K562 (cell line): ENCODE results near the gene IDNK. TPM values are rescaled to one million over a fixed set of nuclear protein-coding genes. Genes with fewer than 3 reads are reported as not detected.

Source experiments
- ATAC-seq: fragments of 200-7000 bp; cut with Tn5 transposase; 3 replicates; pipeline ENCODE4 v1.9.1; 2020; ENCODE audit warnings: moderate library complexity
- BruUV-seq: library from RNA; stranded (reverse); fragments of 400-500 nt; replicated peaks from 2 replicates; lab custom pipeline; 2021; lab: Mats Ljungman, UMichigan
- CTCF ChIA-PET: fragments of 300-600 bp; formaldehyde crosslinking; extraction: SDS; loops from one replicate; lab custom pipeline; 2021; ENCODE audit warnings: low intra/inter-chr PET ratio; lab: Yijun Ruan, JAX
- POLR2A ChIA-PET: fragments of 300-600, 350-650 bp; sonication (Branson Sonifier 250); formaldehyde crosslinking; extraction: SDS; loops from one replicate; lab custom pipeline; 2021; ENCODE audit warnings: antibody characterized with exemption, inconsistent platforms; lab: Yijun Ruan, JAX
- DNase-seq, 4 experiments: peaks; one replicate each; pipeline versions ENCODE4 v3.0.0 to v3.0.0-alpha.2; 2011 to 2018; ENCODE audit warnings: low spot score in 3 of 4, mixed read lengths in 3 of 4; ENCODE audit errors: extremely low read depth in 1 of 4
- FAIRE-seq: peaks from 2 replicates; lab custom pipeline; 2011; peaks lifted over from hg19 to GRCh38; lab: Jason Lieb, UNC
- H2AFZ ChIP-seq: 2 replicates; pipeline ENCODE4 v1.6.0; 2011; ENCODE audit warnings: low read depth, low read length, control low read depth, inconsistent platforms
- H3K27ac ChIP-seq: fragments of 200-600 bp; 3 replicates; pipeline ENCODE4 v1.8.0; 2011; ENCODE audit warnings: low read depth, mild to moderate bottlenecking, control low read depth, inconsistent platforms, low read length, moderate library complexity, mixed read lengths; ENCODE audit errors: extremely low read depth
- H3K27me3 ChIP-seq, 2 experiments: fragments of 300-600 bp in 1 of 2; 2 replicates in 1 of 2; 3 replicates in 1 of 2; pipeline versions ENCODE4 v1.6.0 to v1.8.0; 2011; ENCODE audit warnings: inconsistent platforms in 2 of 2, low read length in 2 of 2, mild to moderate bottlenecking in 1 of 2, mixed read lengths in 1 of 2, moderate library complexity in 1 of 2; ENCODE audit not compliant: control insufficient read depth in 2 of 2, insufficient read depth in 2 of 2
- H3K36me3 ChIP-seq: fragments of 300-600 bp; 3 replicates; pipeline ENCODE4 v1.8.0; 2011; ENCODE audit warnings: mild to moderate bottlenecking, low read length, inconsistent platforms; ENCODE audit not compliant: control insufficient read depth, insufficient read depth
- H3K4me1 ChIP-seq, 2 experiments: fragments of 200-600 bp in 1 of 2; replicated peaks in 1 of 2; 2 replicates in 1 of 2; 3 replicates in 1 of 2; pipeline versions ENCODE4 v1.5.1 to v1.8.0; 2011; ENCODE audit warnings: inconsistent platforms in 2 of 2, low read length in 2 of 2, mild to moderate bottlenecking in 1 of 2, mixed read lengths in 1 of 2, moderate library complexity in 1 of 2; ENCODE audit not compliant: control insufficient read depth in 2 of 2, insufficient read depth in 2 of 2
- H3K4me2 ChIP-seq: 2 replicates; pipeline ENCODE4 v1.6.1; 2011; ENCODE audit warnings: low read length, control low read depth, inconsistent platforms, mixed read lengths; ENCODE audit not compliant: insufficient read depth
- H3K4me3 ChIP-seq: fragments of 200-600 bp; sonication (generic), shearing (Covaris generic); 2 replicates; pipeline ENCODE4 v1.5.1; 2016; ENCODE audit warnings: control low read depth, inconsistent platforms
- H3K79me2 ChIP-seq: fragments of 200-600 bp; 3 replicates; pipeline ENCODE4 v1.8.0; 2011; ENCODE audit warnings: low read length, inconsistent platforms; ENCODE audit not compliant: control insufficient read depth, insufficient read depth
- H3K9ac ChIP-seq, 2 experiments: 2 replicates each; pipeline versions ENCODE4 v1.6.0 to v1.6.1; 2011; ENCODE audit warnings: low read depth in 2 of 2, low read length in 2 of 2, control low read depth in 1 of 2, inconsistent platforms in 1 of 2, mild to moderate bottlenecking in 1 of 2, mixed read lengths in 1 of 2; ENCODE audit not compliant: insufficient read depth in 1 of 2
- H3K9me1 ChIP-seq: one replicate; pipeline ENCODE4 v1.6.0; 2011; ENCODE audit warnings: inconsistent platforms, mild to moderate bottlenecking, low read length, moderate library complexity; ENCODE audit not compliant: control insufficient read depth, insufficient read depth
- H3K9me3 ChIP-seq: replicated peaks from 2 replicates; pipeline ENCODE4 v1.5.1; 2011; ENCODE audit warnings: low read depth, low read length, inconsistent platforms; ENCODE audit not compliant: control insufficient read depth, insufficient read depth
- H4K20me1 ChIP-seq: replicated peaks from 2 replicates; pipeline ENCODE4 v1.6.1; 2011; ENCODE audit warnings: low read length, inconsistent platforms, mixed read lengths; ENCODE audit not compliant: control insufficient read depth, insufficient read depth
- ATF7 ChIP-seq: fragments of 450-650 bp; IDR thresholded peaks from 2 replicates; pipeline ENCODE4 v1.7.1; 2014; ENCODE audit warnings: mild to moderate bottlenecking, moderate library complexity
- ETV1 ChIP-seq: fragments of 450-650 bp; conservative IDR thresholded peaks from 2 replicates; pipeline ENCODE4 v1.6.1; 2016; ENCODE audit warnings: missing genetic modification characterization, control low read depth, low read depth, missing compliant biosample characterization
- FOXP1 ChIP-seq: sonication (generic); formaldehyde crosslinking; IDR thresholded peaks from 2 replicates; pipeline ENCODE4 v1.8.0; 2022; ENCODE audit warnings: mild to moderate bottlenecking, missing genetic modification reagents
- HNRNPL ChIP-seq: fragments of 200-400 bp; formaldehyde crosslinking; IDR thresholded peaks from 2 replicates; pipeline ENCODE4 v1.6.1; 2017; ENCODE audit warnings: low read depth, mild to moderate bottlenecking, low read length
- NR2C2 ChIP-seq, 2 experiments: fragments of 200-800 bp in 1 of 2; sonication (Bioruptor generic) in 1 of 2; sonication (generic) in 1 of 2; formaldehyde crosslinking in 1 of 2; IDR thresholded peaks; 2 replicates each; pipeline versions ENCODE4 v1.6.1 to v1.8.0; 2016 to 2022; ENCODE audit warnings: mild to moderate bottlenecking in 1 of 2, missing compliant biosample characterization in 1 of 2, missing genetic modification characterization in 1 of 2, missing genetic modification reagents in 1 of 2
- RAD21 ChIP-seq, 2 experiments: fragments of 250-450 bp in 1 of 2; fragments of 450-650 bp in 1 of 2; sonication (Bioruptor Pico) in 1 of 2; formaldehyde crosslinking in 1 of 2; IDR thresholded peaks in 1 of 2; conservative IDR thresholded peaks in 1 of 2; 2 replicates each; pipeline versions ENCODE4 v1.4.0 to v1.8.0; 2020 to 2022; ENCODE audit warnings: mild to moderate bottlenecking in 2 of 2, moderate library complexity in 1 of 2
- RB1 ChIP-seq: fragments of 450-650 bp; IDR thresholded peaks from 2 replicates; pipeline ENCODE4 v1.6.1; 2017; ENCODE audit warnings: low read depth, mild to moderate bottlenecking
- REST ChIP-seq, 2 experiments: fragments of 450-650 bp; formaldehyde crosslinking in 1 of 2; IDR thresholded peaks; 2 replicates each; pipeline versions ENCODE4 v1.4.0 to v1.6.1; 2014 to 2020; ENCODE audit warnings: mild to moderate bottlenecking in 2 of 2, borderline replicate concordance in 1 of 2, low read depth in 1 of 2
- WGBS: fragments of 100-300 bp; shearing (Covaris generic); methylation state at CpG from one replicate; pipeline ENCODE4 v1.1.6; 2016; ENCODE audit warnings: low coverage, mixed read lengths; ENCODE audit not compliant: insufficient coverage; ENCODE audit errors: missing lambda C conversion rate; 5-methylcytosine and 5-hydroxymethylcytosine counted together
- in situ Hi-C: fragments of 300-500 bp; cut with MboI; formaldehyde crosslinking; loops from 4 replicates; pipeline ENCODE4 v1.15.0; 2018; ENCODE audit warnings: inconsistent platforms, mixed read lengths
- intact Hi-C: fragments of 100-400 bp; cut with micrococcal nuclease; formaldehyde crosslinking; loops from 2 replicates; pipeline ENCODE4 v1.14.2; 2022
- polyA plus RNA-seq, 8 experiments: library from polyadenylated mRNA; depleted of rRNA in 4 of 8; stranded (reverse) in 5 of 8; unstranded in 3 of 8; fragments of >200 nt; fragmentation: Nextera tagmentation in 2 of 8; fragmentation: Illumina TruSeq in 1 of 8; extraction: Ambion mirVana in 2 of 8; extraction: Trizol in 1 of 8; gene quantifications; 2 replicates each; pipeline versions ENCODE4 v1.2.1 to v1.2.3, GENCODE V29; 2011 to 2014; ENCODE audit warnings: inconsistent platforms in 1 of 8, missing spikeins in 1 of 8
- total RNA-seq, 7 experiments: library from RNA; depleted of rRNA in 6 of 7; stranded (reverse); fragments of >200 nt in 6 of 7; fragmentation: Illumina TruSeq in 2 of 7; extraction: Trizol in 2 of 7; gene quantifications; 2 replicates each; pipeline versions ENCODE4 v1.2.1 to v1.2.3, GENCODE V29; 2011 to 2021; ENCODE audit warnings: low replicate concordance in 1 of 7
- TF ChIP-seq, protein P1 (sequence below), 2 experiments: IDR thresholded peaks; 2 replicates each; pipeline ENCODE4 v1.6.1; 2012; ENCODE audit warnings: improper control_type of control experiment in 2 of 2, low read depth in 2 of 2, low read length in 2 of 2, borderline replicate concordance in 1 of 2
- TF ChIP-seq, protein P2 (sequence below): sonication (generic); formaldehyde crosslinking; IDR thresholded peaks from 2 replicates; pipeline ENCODE4 v1.9.0; 2022; ENCODE audit warnings: mild to moderate bottlenecking, missing genetic modification reagents

The IDNK gene
- total and polyA plus RNA-seq, 9 of the 15 experiments (the other 6 are each of a cell fraction or from before 2014, with no cell fraction given) = 0.41 to 1.1 (median 0.55) TPM

- no peak overlapping the region for H3K9ac ChIP-seq
- H3K4me2 ChIP-seq = no peak overlapping the region
- WGBS = 15% methylated on average over 6 of the region's 8 CpGs
- no peak overlapping the region for H2AFZ ChIP-seq
- H3K27ac ChIP-seq = no peak overlapping the region
- no peak overlapping the region for H3K4me3 ChIP-seq
- no peaks in the 10 kb centered on the region for H3K79me2 ChIP-seq
- H3K9me1 ChIP-seq = no peaks in the 10 kb centered on the region
- no peaks in the 10 kb centered on the region for H3K9me3 ChIP-seq
- peaks cover 40% of the 10 kb centered on the region; the same call in 2 of the 3 replicates for H3K36me3 ChIP-seq
- intact Hi-C loops (loop anchor here (1.0 to 2.0 kb wide), 3 partner anchors 29 to 315 kb away; no protein-coding TSS in a partner anchor), in situ Hi-C loops (no loop called here)
- peaks cover 0 to 4% of the 10 kb centered on the region in 2 experiments; a peak in 2 of 5 replicates for H3K4me1 ChIP-seq
- no TSS peak for BruUV-seq
- H3K27me3 ChIP-seq = no peaks in the 10 kb centered on the region
- ChIA-PET POLR2A (no interaction called here), CTCF (interaction anchor here (0.6 to 1.1 kb wide), 4 partner anchors 29 to 315 kb away, joined by 3 to 4 read pairs (median 3); no protein-coding TSS in a partner anchor)
- FAIRE-seq (peak; percentile 90), ATAC-seq (peak; percentile 95), DNase-seq (peak; percentile 71 to 76 (median 72))
- H4K20me1 ChIP-seq = no peaks in the 10 kb centered on the region
- TF ChIP-seq RAD21 (CRISPR knock-in tag; conservative IDR thresholded peaks at IDR 0.05 in 1 of 2, IDR thresholded peaks at IDR 0.05 in 1 of 2) = peak; percentile 62 to 64
- no peak for TF ChIP-seq FOXP1
- TF ChIP-seq, protein P1, sequence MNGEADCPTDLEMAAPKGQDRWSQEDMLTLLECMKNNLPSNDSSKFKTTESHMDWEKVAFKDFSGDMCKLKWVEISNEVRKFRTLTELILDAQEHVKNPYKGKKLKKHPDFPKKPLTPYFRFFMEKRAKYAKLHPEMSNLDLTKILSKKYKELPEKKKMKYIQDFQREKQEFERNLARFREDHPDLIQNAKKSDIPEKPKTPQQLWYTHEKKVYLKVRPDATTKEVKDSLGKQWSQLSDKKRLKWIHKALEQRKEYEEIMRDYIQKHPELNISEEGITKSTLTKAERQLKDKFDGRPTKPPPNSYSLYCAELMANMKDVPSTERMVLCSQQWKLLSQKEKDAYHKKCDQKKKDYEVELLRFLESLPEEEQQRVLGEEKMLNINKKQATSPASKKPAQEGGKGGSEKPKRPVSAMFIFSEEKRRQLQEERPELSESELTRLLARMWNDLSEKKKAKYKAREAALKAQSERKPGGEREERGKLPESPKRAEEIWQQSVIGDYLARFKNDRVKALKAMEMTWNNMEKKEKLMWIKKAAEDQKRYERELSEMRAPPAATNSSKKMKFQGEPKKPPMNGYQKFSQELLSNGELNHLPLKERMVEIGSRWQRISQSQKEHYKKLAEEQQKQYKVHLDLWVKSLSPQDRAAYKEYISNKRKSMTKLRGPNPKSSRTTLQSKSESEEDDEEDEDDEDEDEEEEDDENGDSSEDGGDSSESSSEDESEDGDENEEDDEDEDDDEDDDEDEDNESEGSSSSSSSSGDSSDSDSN (IDR thresholded peaks at IDR 0.05; ENCODE audit: borderline replicate concordance in 1 of 2, low read depth in 2 of 2, low read length in 2 of 2) = no peak
- TF ChIP-seq ETV1 (tag) = no peak
- TF ChIP-seq, protein P2, sequence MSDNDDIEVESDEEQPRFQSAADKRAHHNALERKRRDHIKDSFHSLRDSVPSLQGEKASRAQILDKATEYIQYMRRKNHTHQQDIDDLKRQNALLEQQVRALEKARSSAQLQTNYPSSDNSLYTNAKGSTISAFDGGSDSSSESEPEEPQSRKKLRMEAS (CRISPR knock-in tag) = no peak
- TF ChIP-seq RB1 = no peak
- no peak for TF ChIP-seq ATF7
- no peak for TF ChIP-seq NR2C2 (CRISPR knock-in tag; IDR thresholded peaks at IDR 0.05)
- no peak for TF ChIP-seq NR2C2 (tag; IDR thresholded peaks at IDR 0.05)
- peak; percentile 36; the same call in 1 of the 2 replicates for TF ChIP-seq REST (IDR thresholded peaks at IDR 0.05; ENCODE audit: borderline replicate concordance)
- no peak for TF ChIP-seq REST (CRISPR knock-in tag; IDR thresholded peaks at IDR 0.05; ENCODE audit: low read depth)
- no peak for TF ChIP-seq HNRNPL
Measured at GRCh38 chr9:83649080-83649479, 26.1 kb downstream of the IDNK start.
